UCSD-AML1 (cell line): ENCODE results near the gene CDK14.
"Not testable (repeated sequence)": the region's sequence is repeated elsewhere in the genome, so short reads cannot be mapped to it uniquely, and the experiment has no call there.

Experiments
- DNase-seq: peaks from one replicate; lab custom pipeline; 2025; ENCODE audit not compliant: unreplicated experiment; lab: John Stamatoyannopoulos, UW

CDK14 gene

DNA sequence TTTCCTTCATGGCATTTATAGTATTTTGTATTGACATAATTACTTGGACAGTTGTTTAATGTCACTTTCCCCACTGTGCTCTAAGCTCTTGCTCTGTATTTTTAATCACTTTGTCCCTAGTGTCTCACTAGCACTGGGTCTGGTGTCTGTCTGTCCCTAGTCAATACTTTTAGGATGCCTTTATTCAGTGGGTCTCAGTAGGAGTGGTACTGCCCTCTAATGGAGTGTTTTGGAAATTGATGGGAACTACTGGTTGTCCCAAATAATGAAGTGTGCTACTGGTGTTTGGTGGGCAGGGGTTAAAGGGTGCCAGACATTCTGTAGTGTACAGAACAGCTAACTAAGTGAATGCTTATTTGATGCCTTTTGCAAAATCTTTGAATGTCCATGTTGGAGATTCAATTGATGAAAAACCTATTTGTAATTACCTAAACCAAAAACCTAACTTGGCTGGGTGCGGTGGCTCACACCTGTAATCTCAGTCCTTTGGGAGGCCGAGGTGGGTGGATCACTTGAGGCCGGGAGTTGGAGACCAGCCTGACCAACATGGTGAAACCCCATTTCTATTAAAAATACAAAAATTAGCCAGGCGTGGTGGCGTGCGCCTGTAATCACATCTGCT lies 33.3 kb downstream of the CDK14 start:
- DNase-seq = no peak

DNA sequence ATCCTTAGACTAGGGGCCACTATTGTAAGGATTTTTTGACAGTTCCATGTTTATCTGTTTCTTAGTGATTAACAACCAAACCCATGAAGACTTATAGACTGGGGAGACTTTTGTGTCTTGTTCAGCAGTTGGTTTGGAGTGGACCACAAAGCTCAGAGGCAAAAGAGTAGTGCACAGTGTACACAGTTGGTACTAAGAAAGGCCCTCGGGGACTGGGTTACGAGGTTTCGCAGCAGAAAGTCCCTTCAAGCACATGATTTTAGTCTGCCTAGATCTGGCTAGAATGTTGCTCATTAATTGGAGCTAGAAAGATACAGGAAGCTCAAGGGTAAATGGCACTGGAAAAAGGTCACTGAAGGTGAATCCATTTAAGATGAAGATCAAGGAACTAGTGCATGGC lies 35.4 kb downstream of the CDK14 start:
- no peak for DNase-seq

DNA sequence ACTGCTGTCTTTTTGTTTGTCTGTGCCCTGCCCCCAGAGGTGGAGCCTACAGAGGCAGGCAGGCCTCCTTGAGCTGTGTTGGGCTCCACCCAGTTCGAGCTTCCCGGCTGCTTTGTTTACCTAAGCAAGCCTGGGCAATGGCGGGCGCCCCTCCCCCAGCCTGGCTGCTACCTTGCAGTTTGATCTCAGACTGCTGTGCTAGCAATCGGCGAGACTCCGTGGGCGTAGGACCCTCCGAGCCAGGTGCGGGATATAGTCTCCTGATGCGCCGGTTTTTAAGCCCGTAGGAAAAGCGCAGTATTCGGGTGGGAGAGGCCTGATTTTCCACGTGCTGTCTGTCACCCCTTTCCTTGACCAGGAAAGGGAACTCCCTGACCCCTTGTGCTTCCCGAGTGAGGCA lies 43.6 kb downstream of the CDK14 start:
- DNase-seq = not testable (repeated sequence)

DNA sequence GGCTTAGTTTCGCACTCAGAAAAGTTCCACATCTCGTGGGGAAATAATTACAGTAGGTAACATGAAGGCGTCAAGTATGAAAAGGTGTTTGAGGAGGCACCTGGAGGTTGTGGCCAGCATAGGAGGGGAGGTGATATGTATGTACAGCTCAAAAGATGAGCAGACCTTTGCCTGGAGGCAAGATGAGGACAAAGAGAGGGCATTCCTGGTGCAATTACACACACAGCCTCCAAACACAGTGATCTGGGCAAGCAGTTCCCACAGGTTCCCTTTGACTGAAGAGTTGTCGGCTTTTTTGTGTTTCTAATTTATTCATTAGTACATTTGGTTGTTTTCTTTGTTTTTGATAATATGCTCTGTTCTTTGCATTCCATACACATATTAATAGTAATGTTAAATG lies 46.9 kb downstream of the CDK14 start:
- no peak for DNase-seq

DNA sequence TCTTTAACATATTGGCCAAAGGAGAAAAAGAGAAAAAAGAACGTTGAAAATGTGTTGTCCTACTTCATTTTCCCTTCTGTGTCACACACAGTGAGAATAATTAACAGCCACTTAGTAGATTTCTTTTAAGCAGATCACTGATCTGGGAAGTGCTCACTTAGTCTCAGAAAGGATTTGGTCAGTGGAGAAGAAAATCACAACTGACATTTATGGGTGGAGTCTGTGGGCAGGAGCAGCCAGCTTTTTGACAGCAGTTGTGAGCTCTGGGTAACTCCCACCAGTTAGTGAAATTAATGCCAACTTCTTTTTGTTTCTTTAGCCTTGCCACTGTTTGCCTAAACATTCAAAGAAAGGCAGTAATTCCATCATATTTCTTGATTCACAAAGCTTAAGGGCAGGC lies 49.7 kb downstream of the CDK14 start:
- DNase-seq = no peak

DNA sequence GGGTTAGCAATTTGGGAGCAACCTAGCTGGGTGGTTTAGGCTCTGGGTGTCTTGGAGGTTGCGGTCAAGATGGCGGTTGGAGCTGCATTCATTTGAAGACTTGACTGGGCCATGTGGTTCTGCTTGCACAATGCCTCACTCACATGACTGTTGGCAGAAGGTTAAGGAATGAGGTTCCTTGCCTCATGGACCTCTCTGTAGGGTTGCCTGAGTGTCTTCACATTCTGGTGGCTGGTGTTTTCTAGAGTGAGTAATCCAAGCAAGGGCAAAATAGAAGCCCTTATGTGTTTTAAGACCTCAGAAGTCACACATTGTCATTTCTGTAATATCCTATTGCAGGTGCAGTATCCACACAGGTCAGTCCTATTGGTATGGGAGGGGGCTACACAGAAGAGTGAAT lies 52.0 kb downstream of the CDK14 start:
- DNase-seq = no peak

DNA sequence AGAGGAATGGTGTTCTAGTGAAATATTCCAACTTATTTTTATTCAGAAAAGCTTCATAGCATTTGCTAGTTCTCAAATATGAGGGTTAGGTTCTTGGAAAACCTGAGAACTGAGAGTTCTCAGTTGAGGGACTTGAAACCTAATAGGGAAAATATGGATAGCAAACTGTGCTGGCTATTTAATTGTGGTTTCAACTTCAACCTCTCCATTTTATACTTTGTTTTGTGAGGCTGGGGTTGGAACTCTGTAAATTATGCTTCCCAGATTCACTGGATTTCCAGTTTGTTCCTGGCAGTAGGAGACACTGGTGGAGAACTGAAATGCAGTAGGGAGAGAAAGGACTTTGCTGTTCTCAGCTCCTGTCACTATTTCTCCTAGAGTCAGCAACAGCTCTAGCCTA lies 52.7 kb downstream of the CDK14 start:
- no peak for DNase-seq

DNA sequence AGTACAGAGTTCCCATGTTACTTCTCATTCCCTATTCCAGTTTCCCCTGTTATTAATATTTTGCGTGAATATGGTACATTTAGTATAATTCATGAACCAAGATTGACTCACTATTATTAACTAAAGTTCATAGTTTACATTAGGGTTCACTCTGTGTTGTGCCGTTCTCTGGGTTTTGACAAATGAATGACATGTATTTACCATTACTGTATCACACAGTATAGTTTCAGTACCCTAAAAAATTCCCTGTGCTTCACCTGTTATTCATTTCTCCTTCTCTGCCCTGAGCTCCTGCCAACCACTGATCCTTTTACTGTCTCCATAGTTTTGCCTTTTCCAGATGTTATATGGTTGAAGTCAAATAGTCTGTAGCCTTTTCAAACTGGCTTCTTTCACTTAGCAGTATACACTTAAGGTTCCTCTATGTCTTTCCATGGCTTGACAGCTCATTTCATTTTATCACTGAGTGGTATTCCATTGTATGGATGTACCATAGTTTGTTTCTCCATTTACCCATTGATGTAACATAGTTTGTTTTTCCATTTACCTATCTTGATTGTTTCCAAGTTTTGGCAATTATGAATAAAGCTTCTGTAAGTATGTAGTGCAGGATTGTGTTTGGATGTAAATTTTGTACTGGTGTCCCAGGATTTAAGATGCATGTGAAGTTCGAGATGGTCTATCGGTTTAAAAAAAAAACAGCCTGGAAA lies 58.8 kb downstream of the CDK14 start:
- DNase-seq = no peak

DNA sequence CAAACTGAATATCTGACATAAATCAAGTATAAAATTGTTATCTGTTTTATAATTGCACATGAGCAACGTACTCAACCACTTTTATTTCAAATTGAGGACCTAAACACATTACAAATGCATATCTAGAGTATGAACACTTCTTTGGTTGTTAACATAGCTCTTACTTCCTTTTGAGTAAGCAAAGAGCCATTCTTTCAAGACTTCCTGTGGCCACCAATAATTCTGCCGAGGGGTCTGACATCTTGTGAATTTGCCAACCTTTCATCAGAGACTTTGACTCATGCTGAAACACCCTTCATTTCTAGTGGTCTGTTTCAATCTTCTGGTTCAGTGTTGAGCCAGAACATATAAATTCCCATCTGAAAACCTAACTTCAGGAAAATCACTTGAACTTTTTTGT lies 59.4 kb downstream of the CDK14 start:
- DNase-seq = no peak

DNA sequence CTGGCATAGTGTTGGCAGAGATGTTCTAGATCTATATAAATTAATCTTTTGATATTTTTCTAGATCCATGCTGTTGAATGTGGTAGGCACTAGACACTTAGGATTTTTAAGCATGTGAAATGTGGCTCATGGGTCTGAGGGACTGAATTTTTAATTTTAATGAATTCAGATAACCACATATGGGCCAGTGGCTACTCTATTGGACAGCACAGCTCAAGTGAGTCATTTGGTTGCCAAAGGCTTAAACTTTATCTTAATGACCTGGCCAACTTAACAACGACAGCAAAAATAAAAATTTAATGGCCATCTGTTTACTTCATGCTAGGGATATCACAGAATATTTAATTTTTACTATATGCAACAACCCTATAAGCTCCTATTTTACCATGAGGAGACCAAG lies 61.4 kb downstream of the CDK14 start:
- DNase-seq = no peak

DNA sequence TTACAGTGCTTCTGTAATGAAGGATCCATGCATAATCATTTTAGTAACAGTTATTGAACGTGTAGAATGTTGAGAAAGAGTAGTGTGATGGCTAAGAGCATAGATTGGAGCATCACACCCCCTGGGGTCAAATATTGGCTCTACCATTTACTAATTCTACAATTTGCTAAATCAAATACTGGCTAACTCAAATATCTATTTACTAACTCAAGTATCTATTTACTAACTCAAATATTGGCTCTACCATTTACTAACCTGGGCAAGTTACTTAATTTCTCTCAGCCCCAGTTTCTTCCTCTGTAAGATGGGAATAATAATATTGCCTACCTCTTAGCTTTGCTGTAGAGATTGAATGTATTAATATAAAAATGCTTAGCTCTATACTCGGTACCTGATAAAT lies 64.0 kb downstream of the CDK14 start:
- no peak for DNase-seq

DNA sequence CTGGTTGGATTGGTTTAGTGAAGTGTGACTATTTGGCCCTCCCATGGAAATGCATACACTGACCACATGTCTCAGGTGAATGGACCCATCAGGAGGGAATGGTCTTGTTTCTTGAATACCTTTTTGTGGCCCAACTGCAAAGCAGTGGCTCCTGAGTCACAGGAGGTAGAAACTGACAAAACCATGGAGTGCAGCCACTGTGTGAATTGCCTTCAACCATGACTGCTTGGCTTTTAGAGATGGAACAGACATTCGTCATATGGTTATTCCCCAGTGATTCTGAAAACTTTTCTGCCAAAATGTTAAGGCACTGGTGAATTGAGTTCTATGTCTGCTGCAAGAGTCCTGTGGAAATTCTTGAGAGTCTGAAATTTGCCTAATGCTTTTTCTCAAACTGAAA lies 64.7 kb downstream of the CDK14 start:
- no peak for DNase-seq

DNA sequence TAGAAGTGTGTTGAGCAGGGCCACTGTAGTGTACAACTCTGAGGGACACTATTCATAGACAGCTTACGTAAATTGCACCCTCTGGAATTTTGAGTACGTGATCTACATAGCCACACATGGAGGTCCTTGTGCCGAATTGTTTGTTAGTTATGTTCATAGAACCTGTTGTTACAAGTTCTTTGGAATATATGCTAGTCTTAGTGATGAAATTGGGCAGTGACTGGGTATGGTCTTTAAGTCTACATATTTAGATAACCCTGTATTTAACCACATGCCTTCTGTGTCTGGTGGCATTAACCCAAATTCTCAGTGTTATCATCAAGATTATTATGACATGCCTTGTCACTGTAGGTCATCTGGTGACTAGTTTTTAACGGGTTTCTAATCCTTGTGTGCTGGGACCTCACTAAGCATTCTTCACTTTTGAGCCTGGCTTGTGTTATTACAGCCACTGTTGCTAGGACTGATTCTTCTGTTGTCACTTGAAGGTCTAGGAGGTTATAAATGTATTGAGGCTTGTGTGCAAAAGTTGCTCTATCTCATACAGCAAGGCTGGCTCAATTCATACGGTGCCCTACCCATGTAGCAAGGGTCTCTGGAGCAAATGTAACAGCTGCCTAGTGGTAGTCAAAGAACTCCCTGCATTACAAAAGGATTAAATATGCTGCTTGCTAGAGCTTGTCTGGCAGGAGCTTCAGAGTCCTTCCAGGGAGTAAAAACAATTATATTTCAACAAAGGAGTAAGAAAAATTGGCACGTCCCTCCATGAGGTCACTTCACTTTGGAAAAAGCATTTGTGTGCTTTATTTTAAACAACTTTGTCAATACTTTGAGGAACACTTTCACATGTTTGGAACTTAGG lies 65.4 kb downstream of the CDK14 start:
- DNase-seq = no peak

DNA sequence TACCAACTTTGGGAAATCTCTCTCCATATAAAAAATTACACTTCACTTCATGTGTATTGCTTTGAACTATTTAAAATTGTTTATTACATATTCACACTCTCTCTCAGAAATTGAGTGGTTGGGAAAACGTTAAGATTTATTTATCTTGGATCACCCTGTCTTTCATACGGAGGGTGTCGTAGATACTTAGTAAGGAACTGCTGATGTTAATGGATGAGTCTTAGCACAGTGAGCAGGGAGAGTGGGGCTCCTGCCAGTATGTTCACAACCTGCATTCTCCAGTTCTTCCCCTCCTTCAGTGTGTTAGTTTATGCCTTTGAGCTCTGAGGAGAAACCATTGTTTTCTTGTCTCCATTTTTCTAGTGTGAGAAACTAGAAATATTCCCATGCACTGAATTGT lies 67.1 kb downstream of the CDK14 start:
- DNase-seq = no peak

DNA sequence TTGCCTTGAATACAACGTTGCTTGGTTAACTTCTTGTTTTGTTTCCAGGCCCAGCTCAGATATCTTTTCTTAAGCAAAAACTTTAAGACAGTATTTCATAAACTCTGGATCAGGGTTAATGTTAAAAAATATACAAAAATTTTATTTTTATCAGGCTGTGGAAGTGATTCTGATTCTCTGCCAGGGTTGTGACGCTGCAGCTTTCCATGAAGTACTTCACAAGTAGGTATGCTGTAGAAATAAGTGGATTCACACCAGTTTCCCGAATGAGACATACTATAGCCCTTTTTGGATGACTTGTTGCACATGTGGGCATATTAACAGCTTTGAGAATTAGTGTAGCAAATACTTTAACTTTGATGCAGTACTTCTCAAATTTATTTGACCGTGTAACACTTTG lies 70.1 kb downstream of the CDK14 start:
- no peak for DNase-seq

DNA sequence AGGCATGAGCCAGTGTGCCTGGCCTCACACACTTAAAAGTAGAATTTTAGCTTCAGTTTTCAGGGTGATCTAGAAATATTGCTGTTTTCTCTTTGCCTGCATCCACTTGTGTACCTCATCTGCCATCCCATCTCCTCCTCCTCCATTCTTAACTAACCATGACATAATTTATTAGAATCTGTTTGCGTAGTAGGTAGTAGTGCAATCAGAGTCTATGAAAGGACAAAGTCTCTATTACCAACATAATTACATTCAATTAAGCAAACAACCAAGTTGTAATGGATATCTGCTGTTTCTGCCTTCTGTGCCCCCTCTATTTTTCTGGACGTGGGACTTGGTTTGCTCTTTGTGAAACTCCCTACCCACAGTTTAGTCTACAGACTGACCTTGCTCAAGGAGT lies 72.9 kb downstream of the CDK14 start:
- DNase-seq = no peak

DNA sequence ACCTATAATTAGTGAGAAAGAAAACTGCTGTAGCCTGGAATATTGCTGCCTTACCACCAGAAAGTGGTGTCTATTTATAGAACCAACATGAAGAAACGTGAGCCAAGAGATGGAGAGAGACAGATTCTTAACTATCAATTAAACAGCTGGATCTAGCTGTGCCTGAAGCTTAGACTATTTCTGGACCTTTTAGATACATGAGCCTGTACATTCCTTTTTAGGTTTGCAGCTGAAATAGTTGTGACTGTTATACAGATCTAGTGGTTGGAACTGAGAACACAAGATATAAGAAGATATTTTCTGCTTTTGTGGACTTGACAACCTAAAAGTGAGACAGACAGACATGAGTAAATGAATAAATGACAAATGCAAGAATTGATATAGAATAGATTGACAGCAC lies 73.4 kb downstream of the CDK14 start:
- no peak for DNase-seq

DNA sequence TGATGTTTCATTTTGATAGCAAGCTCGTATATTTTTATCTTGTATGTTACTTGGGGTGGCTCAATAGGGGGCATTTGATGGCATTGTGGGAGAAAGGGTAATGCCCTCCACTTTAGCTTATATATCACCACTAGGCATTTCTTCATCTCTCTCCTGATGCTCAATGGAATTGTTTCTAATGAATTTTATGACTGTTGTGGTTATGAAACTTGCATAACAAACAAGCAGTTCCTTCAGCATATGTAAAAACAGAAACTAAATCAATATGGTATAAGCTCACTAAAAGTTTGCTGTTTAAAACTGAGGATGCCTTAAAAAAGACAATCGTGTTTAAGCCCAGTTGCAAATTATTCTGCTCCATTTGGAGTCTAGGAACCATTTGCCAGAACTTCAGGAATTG lies 75.5 kb downstream of the CDK14 start:
- no peak for DNase-seq

DNA sequence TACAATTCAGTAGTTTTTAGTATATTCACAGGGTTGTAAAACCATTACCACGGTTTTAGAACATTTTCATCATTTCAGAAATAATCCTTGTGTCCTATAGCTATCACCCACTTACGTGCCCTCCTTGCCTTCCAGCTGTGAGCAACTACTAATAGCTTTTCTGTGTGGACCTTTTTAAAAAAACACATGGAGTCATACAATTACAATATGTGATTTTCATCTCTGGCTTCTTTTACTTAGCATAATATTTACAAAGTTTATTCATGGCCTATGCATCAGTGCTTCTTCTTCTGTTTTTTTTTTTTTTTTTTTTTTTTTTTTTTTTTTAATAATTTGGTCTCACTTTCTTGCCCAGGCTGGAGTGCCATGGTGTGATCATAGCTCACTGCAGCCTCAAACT lies 76.1 kb downstream of the CDK14 start:
- DNase-seq = no peak

DNA sequence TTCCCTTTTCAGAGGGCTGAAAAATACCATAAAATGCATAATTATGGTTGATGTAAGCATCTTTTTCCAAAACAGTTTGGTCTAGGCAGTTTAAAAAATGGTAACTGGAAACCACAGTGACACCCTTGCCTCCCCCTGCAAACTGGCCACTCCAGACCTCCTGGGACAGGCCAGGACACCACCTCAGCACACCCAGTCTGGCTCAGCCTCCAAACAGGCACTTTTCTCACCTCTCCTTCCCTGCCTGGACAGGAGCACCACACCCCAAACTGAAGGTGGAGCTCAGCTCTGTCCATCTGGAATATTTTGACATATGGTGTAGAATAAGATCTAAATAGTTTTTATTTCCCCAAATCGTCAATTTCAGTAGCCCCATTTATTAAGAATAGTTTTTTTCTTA lies 78.5 kb downstream of the CDK14 start:
- no peak for DNase-seq

DNA sequence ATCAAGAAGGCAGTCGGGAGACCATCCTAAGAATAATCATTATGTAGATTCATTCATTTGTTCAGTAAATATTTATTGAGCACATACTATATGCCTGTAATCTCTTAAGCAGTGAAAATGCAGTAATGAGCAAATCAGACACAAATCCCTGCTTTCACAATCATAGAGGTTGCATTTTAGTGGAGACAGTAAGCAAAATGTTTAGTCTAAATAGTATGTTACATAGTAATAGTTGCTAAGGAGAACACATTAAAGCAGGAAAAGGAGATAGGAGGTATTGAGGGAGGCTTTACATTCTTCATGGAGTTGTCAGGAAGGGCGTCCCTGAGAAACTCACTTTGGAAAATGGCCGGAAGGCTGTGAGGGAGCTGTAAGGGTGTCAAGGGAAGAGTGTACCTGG lies 79.9 kb downstream of the CDK14 start:
- no peak for DNase-seq
